Measurements from ENCODE around the gene SORBS1. TPM values are rescaled to one million over a fixed set of nuclear protein-coding genes. Genes with fewer than 3 reads are reported as not detected.

Gene SORBS1
- total RNA-seq, 2 donors from 2014 or later: 56.8 to 79.1 TPM

- no peaks in the 10 kb centered on the region for H3K27me3 ChIP-seq
- H3K36me3 ChIP-seq (replicated peaks in 1 of 2; ENCODE audit: insufficient read depth in 1 of 2, low read depth in 2 of 2): no peaks in the 10 kb centered on the region
- H3K4me1 ChIP-seq: peaks cover 20% of the 10 kb centered on the region
- no peaks in the 10 kb centered on the region for H3K9me3 ChIP-seq
- no peak overlapping the region for H3K4me3 ChIP-seq
- ATAC-seq (no peak), DNase-seq (no peak)
- intact Hi-C loops (cut with DNase I): no loop called here
- no peak for TF ChIP-seq CTCF (IDR thresholded peaks at IDR 0.05)
- no peak overlapping the region for H3K27ac ChIP-seq
- WGBS, 2 donors: 67 to 81% methylated on average over 13 of the region's 13 CpGs
These were observed 29.9 kb downstream of the SORBS1 start for GRCh38 chr10:95531058-95531809.

GRCh38 chr10:95530561-95530960, 30.6 kb downstream of the SORBS1 start:
- Histone ChIP-seq H3K27me3 (no peaks in the 10 kb centered on the region), H3K27ac (no peak overlapping the region), H3K4me1 (peaks cover 23% of the 10 kb centered on the region), H3K9me3 (no peaks in the 10 kb centered on the region), H3K36me3 (replicated peaks in 1 of 2; ENCODE audit: insufficient read depth in 1 of 2, low read depth in 2 of 2) (no peaks in the 10 kb centered on the region), H3K4me3 (no peak overlapping the region)
- no peak for TF ChIP-seq CTCF (IDR thresholded peaks at IDR 0.05)
- no peak for TF ChIP-seq POLR2A (IDR thresholded peaks at IDR 0.05)
- ATAC-seq (no peak), DNase-seq (no peak)
- WGBS, 2 donors: 94 to 100% methylated on average over 2 to 3 of the region's 4 CpGs
- intact Hi-C loops (cut with DNase I): no loop called here

- intact Hi-C loops (cut with DNase I): no loop called here
- peak in 1 of 4 donors; percentile 51 for DNase-seq
- H3K36me3 ChIP-seq (replicated peaks in 1 of 2; ENCODE audit: insufficient read depth in 1 of 2, low read depth in 2 of 2): no peaks in the 10 kb centered on the region
- H3K27me3 ChIP-seq: no peaks in the 10 kb centered on the region
- TF ChIP-seq POLR2A (IDR thresholded peaks at IDR 0.05): no peak
- TF ChIP-seq CTCF (IDR thresholded peaks at IDR 0.05): no peak
- no peak for ATAC-seq
- H3K27ac ChIP-seq: no peak overlapping the region
- WGBS, 2 donors: 39 to 45% methylated on average over 2 of the region's 2 CpGs
- peaks cover 23% of the 10 kb centered on the region for H3K4me1 ChIP-seq
- no peaks in the 10 kb centered on the region for H3K9me3 ChIP-seq
- H3K4me3 ChIP-seq: no peak overlapping the region
These were observed 31.1 kb downstream of the SORBS1 start for GRCh38 chr10:95530029-95530428.

GRCh38 chr10:95526044-95526443, 35.1 kb downstream of the SORBS1 start:
- peaks cover 19% of the 10 kb centered on the region for H3K4me1 ChIP-seq
- no peaks in the 10 kb centered on the region for H3K36me3 ChIP-seq (replicated peaks in 1 of 2; ENCODE audit: insufficient read depth in 1 of 2, low read depth in 2 of 2)
- H3K27ac ChIP-seq: no peak overlapping the region
- no peaks in the 10 kb centered on the region for H3K27me3 ChIP-seq
- ATAC-seq: no peak
- 57 to 62% methylated on average over 7 of the region's 7 CpGs for WGBS, 2 donors
- no peak overlapping the region for H3K4me3 ChIP-seq
- intact Hi-C loops (cut with DNase I): no loop called here
- peak in 1 of 4 donors; percentile 41 for DNase-seq
- no peak for TF ChIP-seq CTCF (IDR thresholded peaks at IDR 0.05)
- no peak for TF ChIP-seq POLR2A (IDR thresholded peaks at IDR 0.05)
- H3K9me3 ChIP-seq: no peaks in the 10 kb centered on the region

- H3K4me1 ChIP-seq: peaks cover 11% of the 10 kb centered on the region
- WGBS, 2 donors: 78 to 98% methylated on average over 4 of the region's 4 CpGs
- ATAC-seq (no peak), DNase-seq (no peak)
- H3K27me3 ChIP-seq: no peaks in the 10 kb centered on the region
- no peaks in the 10 kb centered on the region for H3K9me3 ChIP-seq
- intact Hi-C loops (cut with DNase I): no loop called here
- no peak overlapping the region for H3K4me3 ChIP-seq
- no peak for TF ChIP-seq CTCF (IDR thresholded peaks at IDR 0.05)
- TF ChIP-seq POLR2A (IDR thresholded peaks at IDR 0.05): no peak
- H3K36me3 ChIP-seq (replicated peaks in 1 of 2; ENCODE audit: insufficient read depth in 1 of 2, low read depth in 2 of 2): no peaks in the 10 kb centered on the region
- H3K27ac ChIP-seq: no peak overlapping the region
These were observed 36.1 kb downstream of the SORBS1 start for GRCh38 chr10:95525033-95525418.

All from body of pancreas (tissue), 4 donors.